ENCODE results near the gene R3HDML. TPM values are rescaled to one million over a fixed set of nuclear protein-coding genes. Genes with fewer than 3 reads are reported as not detected.

R3HDML gene
- total and polyA plus RNA-seq, 9 of the 15 experiments (the other 6 are each of a cell fraction or from before 2014, with no cell fraction given): not detected

DNA sequence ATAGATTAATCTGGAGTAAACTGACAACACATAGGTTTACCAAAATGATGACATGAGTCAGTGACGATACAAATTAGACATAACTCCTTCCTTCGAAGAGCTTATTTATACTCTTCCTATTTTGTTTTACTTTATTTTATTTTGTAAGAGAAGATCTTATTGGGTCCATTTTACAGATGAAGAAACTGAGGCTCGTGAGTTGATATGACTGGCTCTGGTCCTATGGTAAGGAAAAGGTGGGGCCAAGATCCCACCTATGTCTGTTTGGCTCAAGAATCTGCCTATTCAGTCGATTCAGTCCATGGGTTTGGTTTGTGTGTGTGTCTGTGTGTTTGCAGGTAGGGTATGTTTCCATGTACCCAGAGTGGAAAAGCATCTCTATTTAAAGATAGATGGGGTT lies 8.4 kb upstream of the R3HDML start:
- Histone ChIP-seq H4K20me1 (replicated peaks; ENCODE audit: control insufficient read depth, insufficient read depth, low read length) (0 out of 2 replicates have a peak, but pooled peaks cover 4% of the 10 kb centered on the region), H3K27me3 (ENCODE audit: control insufficient read depth in 2 of 2, insufficient read depth in 2 of 2, low read length in 2 of 2) (peaks cover 9 to 39% of the 10 kb centered on the region in 2 experiments), H3K36me3 (ENCODE audit: control insufficient read depth, insufficient read depth, low read length) (no peaks in the 10 kb centered on the region), H2AFZ (ENCODE audit: low read depth, low read length) (no peak overlapping the region), H3K9me1 (ENCODE audit: control insufficient read depth, insufficient read depth, low read length) (no peaks in the 10 kb centered on the region), H3K4me3 (no peak overlapping the region), H3K79me2 (ENCODE audit: control insufficient read depth, insufficient read depth, low read length) (no peaks in the 10 kb centered on the region), H3K9me3 (replicated peaks; ENCODE audit: control insufficient read depth, insufficient read depth, low read depth, low read length) (no peaks in the 10 kb centered on the region), H3K27ac (ENCODE audit: extremely low read depth, low read depth, low read length) (no peak overlapping the region), H3K4me2 (ENCODE audit: insufficient read depth, low read length) (no peak overlapping the region), H3K4me1 (replicated peaks in 1 of 2; ENCODE audit: control insufficient read depth in 2 of 2, insufficient read depth in 2 of 2, low read length in 2 of 2) (peaks cover 0 to 5% of the 10 kb centered on the region in 2 experiments; a peak in 1 of 5 replicates), H3K9ac (ENCODE audit: insufficient read depth in 1 of 2, low read depth in 2 of 2, low read length in 2 of 2) (no peak overlapping the region)
- CTCF ChIA-PET (ENCODE audit: low intra/inter-chr PET ratio): no interaction called here
- ATAC-seq: no peak
- POLR2A ChIA-PET: interaction anchor here (0.6 kb wide), 1 partner anchor 128 kb away, joined by 3 read pairs; no protein-coding TSS in a partner anchor
- 0% methylated on average over 4 of the region's 4 CpGs for WGBS (ENCODE audit: insufficient coverage, low coverage, missing lambda C conversion rate)
- in situ Hi-C loops (cut with MboI) (no loop called here), intact Hi-C loops (cut with micrococcal nuclease) (no loop called here)
- no peak for FAIRE-seq
- DNase-seq (ENCODE audit: extremely low read depth in 1 of 4, low spot score in 3 of 4): peak in 1 of 4 experiments; percentile 5
- BruUV-seq (replicated peaks): no TSS peak
- TF ChIP-seq ZNF134 (CRISPR knock-in tag; conservative IDR thresholded peaks at IDR 0.05): no peak
- no peak for TF ChIP-seq EGR1 (conservative IDR thresholded peaks at IDR 0.05)
- peak; percentile 84 for TF ChIP-seq BCOR (IDR thresholded peaks at IDR 0.05)
- TF ChIP-seq HMG20B (CRISPR knock-in tag; IDR thresholded peaks at IDR 0.05): no peak
- 0 out of 4 replicates have a peak, but pooled peaks have one; percentile 33 to 34 for TF ChIP-seq KDM1A (IDR thresholded peaks at IDR 0.05)
- TF ChIP-seq FOXA1 (IDR thresholded peaks at IDR 0.05; ENCODE audit: borderline replicate concordance): no peak
- TF ChIP-seq, protein P1, sequence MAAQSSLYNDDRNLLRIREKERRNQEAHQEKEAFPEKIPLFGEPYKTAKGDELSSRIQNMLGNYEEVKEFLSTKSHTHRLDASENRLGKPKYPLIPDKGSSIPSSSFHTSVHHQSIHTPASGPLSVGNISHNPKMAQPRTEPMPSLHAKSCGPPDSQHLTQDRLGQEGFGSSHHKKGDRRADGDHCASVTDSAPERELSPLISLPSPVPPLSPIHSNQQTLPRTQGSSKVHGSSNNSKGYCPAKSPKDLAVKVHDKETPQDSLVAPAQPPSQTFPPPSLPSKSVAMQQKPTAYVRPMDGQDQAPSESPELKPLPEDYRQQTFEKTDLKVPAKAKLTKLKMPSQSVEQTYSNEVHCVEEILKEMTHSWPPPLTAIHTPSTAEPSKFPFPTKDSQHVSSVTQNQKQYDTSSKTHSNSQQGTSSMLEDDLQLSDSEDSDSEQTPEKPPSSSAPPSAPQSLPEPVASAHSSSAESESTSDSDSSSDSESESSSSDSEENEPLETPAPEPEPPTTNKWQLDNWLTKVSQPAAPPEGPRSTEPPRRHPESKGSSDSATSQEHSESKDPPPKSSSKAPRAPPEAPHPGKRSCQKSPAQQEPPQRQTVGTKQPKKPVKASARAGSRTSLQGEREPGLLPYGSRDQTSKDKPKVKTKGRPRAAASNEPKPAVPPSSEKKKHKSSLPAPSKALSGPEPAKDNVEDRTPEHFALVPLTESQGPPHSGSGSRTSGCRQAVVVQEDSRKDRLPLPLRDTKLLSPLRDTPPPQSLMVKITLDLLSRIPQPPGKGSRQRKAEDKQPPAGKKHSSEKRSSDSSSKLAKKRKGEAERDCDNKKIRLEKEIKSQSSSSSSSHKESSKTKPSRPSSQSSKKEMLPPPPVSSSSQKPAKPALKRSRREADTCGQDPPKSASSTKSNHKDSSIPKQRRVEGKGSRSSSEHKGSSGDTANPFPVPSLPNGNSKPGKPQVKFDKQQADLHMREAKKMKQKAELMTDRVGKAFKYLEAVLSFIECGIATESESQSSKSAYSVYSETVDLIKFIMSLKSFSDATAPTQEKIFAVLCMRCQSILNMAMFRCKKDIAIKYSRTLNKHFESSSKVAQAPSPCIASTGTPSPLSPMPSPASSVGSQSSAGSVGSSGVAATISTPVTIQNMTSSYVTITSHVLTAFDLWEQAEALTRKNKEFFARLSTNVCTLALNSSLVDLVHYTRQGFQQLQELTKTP (IDR thresholded peaks at IDR 0.05; ENCODE audit: low read depth in 1 of 2, partially characterized antibody in 2 of 2): no peak
- no peak for TF ChIP-seq ZNF263 (CRISPR knock-in tag; IDR thresholded peaks at IDR 0.05; ENCODE audit: borderline replicate concordance)
- TF ChIP-seq, protein P2, sequence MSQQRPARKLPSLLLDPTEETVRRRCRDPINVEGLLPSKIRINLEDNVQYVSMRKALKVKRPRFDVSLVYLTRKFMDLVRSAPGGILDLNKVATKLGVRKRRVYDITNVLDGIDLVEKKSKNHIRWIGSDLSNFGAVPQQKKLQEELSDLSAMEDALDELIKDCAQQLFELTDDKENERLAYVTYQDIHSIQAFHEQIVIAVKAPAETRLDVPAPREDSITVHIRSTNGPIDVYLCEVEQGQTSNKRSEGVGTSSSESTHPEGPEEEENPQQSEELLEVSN (IDR thresholded peaks at IDR 0.05; ENCODE audit: borderline replicate concordance in 1 of 2, extremely low read depth in 1 of 2, insufficient read depth in 1 of 2, insufficient read length in 1 of 2, low read depth in 1 of 2, low read length in 1 of 2, poor library complexity in 1 of 2, severe bottlenecking in 1 of 2): no peak
- TF ChIP-seq NFATC3 (IDR thresholded peaks at IDR 0.05): no peak
- TF ChIP-seq, protein P3, sequence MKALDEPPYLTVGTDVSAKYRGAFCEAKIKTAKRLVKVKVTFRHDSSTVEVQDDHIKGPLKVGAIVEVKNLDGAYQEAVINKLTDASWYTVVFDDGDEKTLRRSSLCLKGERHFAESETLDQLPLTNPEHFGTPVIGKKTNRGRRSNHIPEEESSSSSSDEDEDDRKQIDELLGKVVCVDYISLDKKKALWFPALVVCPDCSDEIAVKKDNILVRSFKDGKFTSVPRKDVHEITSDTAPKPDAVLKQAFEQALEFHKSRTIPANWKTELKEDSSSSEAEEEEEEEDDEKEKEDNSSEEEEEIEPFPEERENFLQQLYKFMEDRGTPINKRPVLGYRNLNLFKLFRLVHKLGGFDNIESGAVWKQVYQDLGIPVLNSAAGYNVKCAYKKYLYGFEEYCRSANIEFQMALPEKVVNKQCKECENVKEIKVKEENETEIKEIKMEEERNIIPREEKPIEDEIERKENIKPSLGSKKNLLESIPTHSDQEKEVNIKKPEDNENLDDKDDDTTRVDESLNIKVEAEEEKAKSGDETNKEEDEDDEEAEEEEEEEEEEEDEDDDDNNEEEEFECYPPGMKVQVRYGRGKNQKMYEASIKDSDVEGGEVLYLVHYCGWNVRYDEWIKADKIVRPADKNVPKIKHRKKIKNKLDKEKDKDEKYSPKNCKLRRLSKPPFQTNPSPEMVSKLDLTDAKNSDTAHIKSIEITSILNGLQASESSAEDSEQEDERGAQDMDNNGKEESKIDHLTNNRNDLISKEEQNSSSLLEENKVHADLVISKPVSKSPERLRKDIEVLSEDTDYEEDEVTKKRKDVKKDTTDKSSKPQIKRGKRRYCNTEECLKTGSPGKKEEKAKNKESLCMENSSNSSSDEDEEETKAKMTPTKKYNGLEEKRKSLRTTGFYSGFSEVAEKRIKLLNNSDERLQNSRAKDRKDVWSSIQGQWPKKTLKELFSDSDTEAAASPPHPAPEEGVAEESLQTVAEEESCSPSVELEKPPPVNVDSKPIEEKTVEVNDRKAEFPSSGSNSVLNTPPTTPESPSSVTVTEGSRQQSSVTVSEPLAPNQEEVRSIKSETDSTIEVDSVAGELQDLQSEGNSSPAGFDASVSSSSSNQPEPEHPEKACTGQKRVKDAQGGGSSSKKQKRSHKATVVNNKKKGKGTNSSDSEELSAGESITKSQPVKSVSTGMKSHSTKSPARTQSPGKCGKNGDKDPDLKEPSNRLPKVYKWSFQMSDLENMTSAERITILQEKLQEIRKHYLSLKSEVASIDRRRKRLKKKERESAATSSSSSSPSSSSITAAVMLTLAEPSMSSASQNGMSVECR (CRISPR knock-in tag; IDR thresholded peaks at IDR 0.05): no peak
- no peak for TF ChIP-seq CSDE1 (IDR thresholded peaks at IDR 0.05)
- TF ChIP-seq RBM25 (IDR thresholded peaks at IDR 0.05; ENCODE audit: low read depth, low read length, severe bottlenecking): peak; percentile 30

Measured in K562 (cell line).